ENCODE data around the gene GJD3. TPM values are rescaled to one million over a fixed set of nuclear protein-coding genes. Genes with fewer than 3 reads are reported as not detected.

The GJD3 gene
- total RNA-seq, 1 donor from 2014 or later: 0.36 TPM

DNA sequence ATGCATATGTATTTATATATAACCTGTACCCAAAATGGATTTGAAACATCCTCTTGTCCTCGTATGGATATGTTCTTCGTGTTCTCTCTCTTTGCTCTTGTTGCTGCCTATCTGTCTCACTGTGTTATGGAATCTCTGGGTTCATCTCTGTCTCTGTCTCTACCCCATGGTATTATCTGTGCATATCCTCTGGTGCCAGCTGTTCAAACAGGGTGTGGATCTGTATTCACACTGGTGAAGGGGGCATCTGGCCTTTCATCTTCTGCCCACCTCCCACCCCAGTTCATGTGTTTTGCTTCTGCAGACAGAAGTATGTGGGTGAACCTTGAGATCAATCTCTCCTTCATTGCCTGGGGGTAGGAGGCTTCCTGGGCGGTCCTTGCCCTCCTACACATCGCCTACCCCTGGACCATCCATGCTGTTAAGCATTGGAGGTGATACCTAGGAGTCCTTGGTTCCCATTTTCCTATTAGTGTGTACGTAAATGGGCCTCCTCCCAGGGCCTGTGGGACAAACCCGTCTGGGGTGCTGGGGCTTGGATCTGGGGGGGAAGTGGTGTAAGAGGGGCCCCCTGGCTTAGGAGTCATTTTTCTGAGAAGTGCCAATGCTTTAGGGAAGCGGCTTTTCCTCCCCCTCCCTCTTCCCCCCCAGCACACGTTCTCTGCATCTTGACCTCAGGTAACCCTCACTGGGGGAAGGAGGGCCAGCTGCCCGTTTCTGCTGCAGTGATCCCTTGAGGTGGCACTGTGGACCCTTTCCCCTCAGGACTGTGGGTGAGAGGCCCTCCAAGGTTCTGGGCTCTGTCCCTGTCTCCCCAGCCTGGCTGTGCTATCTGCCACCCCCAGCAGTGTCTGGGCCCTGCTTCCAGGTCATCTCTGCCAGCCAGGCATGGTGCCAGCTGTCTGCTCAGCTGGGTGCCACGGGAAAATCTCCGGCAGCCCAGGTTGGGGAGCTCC is 34.4 kb downstream of the GJD3 start:
- no peak for DNase-seq (ENCODE audit: extremely low spot score, unreplicated experiment)
- Mint-ChIP-seq H3K4me1 (ENCODE audit: unreplicated experiment) (peaks cover 42% of the 10 kb centered on the region), H3K27ac (no peak overlapping the region), H3K4me3 (no peak overlapping the region), H3K9me3 (no peaks in the 10 kb centered on the region), H3K36me3 (peaks cover 12% of the 10 kb centered on the region), H3K27me3 (no peaks in the 10 kb centered on the region)
- TF ChIP-seq, protein P1, sequence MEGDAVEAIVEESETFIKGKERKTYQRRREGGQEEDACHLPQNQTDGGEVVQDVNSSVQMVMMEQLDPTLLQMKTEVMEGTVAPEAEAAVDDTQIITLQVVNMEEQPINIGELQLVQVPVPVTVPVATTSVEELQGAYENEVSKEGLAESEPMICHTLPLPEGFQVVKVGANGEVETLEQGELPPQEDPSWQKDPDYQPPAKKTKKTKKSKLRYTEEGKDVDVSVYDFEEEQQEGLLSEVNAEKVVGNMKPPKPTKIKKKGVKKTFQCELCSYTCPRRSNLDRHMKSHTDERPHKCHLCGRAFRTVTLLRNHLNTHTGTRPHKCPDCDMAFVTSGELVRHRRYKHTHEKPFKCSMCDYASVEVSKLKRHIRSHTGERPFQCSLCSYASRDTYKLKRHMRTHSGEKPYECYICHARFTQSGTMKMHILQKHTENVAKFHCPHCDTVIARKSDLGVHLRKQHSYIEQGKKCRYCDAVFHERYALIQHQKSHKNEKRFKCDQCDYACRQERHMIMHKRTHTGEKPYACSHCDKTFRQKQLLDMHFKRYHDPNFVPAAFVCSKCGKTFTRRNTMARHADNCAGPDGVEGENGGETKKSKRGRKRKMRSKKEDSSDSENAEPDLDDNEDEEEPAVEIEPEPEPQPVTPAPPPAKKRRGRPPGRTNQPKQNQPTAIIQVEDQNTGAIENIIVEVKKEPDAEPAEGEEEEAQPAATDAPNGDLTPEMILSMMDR (conservative IDR thresholded peaks at IDR 0.05): no peak

DNA sequence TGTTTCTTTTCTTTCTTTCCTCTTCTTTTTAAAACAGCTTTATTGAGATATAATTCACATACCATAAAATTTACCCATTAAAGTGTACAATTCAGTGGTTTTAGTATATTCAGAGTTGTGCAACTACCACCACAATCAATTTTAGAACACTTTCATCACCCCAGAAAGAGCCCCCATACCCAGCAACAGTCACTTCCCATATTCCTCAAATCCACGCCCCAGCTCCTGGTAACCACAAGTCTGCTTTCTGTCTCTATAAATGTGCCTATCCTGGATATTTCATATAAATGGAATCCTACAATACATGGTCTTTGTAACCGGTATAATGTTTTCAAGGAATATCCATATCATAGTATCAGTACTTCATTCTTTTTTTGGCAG is 36.2 kb downstream of the GJD3 start:
- no peaks in the 10 kb centered on the region for H3K27me3 Mint-ChIP-seq
- peaks cover 32% of the 10 kb centered on the region for H3K4me1 Mint-ChIP-seq (ENCODE audit: unreplicated experiment)
- DNase-seq (ENCODE audit: extremely low spot score, unreplicated experiment): no peak
- peaks cover 9% of the 10 kb centered on the region for H3K36me3 Mint-ChIP-seq
- TF ChIP-seq, protein P1 (conservative IDR thresholded peaks at IDR 0.05): no peak
- H3K9me3 Mint-ChIP-seq: no peaks in the 10 kb centered on the region
- no peak overlapping the region for H3K27ac Mint-ChIP-seq
- H3K4me3 Mint-ChIP-seq: no peak overlapping the region

DNA sequence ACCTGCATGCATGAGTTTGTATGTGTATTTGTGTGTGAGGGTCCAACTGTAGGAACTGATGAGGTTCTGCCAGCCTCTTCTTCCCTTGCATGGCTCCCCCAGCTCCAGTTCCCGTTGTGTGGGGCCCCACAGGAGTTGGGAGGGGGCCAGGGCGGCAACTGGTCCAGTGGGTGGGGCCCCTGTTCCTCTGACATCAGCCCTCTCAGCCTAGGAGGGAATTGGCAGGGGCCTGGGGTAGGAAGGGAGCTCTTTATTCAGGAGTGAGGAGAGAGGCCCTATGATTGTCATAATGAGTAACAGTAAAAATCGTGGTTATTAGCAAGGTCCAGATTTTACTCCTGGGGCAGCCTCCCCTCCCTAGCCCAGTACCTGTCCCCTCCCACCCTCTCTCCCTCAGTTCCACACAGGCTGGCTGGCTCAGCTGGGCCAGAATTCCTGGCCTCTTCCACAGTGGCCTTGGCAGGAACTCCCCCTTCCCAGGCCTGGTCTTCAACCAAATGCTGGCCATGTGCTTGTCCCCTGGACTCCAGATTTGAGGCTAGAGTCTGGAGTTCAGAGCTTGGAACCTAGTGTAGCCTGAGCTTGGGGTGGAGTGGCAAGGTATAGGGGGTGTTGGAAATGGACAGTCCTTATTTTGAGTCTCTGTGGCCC is 36.7 kb downstream of the GJD3 start:
- TF ChIP-seq, protein P1 (conservative IDR thresholded peaks at IDR 0.05): no peak
- DNase-seq (ENCODE audit: extremely low spot score, unreplicated experiment): no peak
- Mint-ChIP-seq H3K27ac (no peak overlapping the region), H3K9me3 (no peaks in the 10 kb centered on the region), H3K4me3 (no peak overlapping the region), H3K4me1 (ENCODE audit: unreplicated experiment) (peaks cover 37% of the 10 kb centered on the region), H3K27me3 (no peaks in the 10 kb centered on the region), H3K36me3 (peaks cover 9% of the 10 kb centered on the region)

- Mint-ChIP-seq H3K27me3 (no peaks in the 10 kb centered on the region), H3K27ac (no peak overlapping the region), H3K4me3 (no peak overlapping the region), H3K36me3 (peaks cover 5% of the 10 kb centered on the region), H3K9me3 (no peaks in the 10 kb centered on the region), H3K4me1 (ENCODE audit: unreplicated experiment) (peaks cover 39% of the 10 kb centered on the region)
- TF ChIP-seq, protein P1 (conservative IDR thresholded peaks at IDR 0.05): no peak
- no peak for DNase-seq (ENCODE audit: extremely low spot score, unreplicated experiment)
Observed at GRCh38 chr17:40327244-40327729, 37.2 kb downstream of the GJD3 start.

DNA sequence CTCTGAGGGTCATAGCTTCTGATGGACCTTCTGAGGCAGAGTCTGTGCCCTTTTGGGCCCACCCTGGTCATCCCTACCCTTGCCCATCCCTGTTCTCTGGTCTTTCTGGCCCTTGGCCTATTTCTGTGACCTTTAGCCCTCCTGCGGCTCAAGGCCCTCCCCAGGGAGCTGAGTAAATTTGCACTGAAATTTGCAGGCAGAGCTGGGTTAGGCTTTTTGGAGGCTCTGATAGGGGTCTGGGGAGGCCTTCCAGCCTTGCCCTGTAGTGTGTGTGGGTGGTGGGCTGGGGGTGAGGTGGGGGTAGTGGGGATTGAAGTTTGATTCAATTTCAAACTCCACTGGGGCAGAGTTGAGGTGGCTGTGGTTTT is 37.7 kb downstream of the GJD3 start:
- H3K27me3 Mint-ChIP-seq: no peaks in the 10 kb centered on the region
- peaks cover 43% of the 10 kb centered on the region for H3K4me1 Mint-ChIP-seq (ENCODE audit: unreplicated experiment)
- H3K9me3 Mint-ChIP-seq: no peaks in the 10 kb centered on the region
- H3K4me3 Mint-ChIP-seq: no peak overlapping the region
- TF ChIP-seq, protein P1 (conservative IDR thresholded peaks at IDR 0.05): no peak
- peaks cover 5% of the 10 kb centered on the region for H3K36me3 Mint-ChIP-seq
- no peak overlapping the region for H3K27ac Mint-ChIP-seq
- no peak for DNase-seq (ENCODE audit: extremely low spot score, unreplicated experiment)
